Superior temporal gyrus (tissue), 1 donor: ENCODE data around the gene RUNX1.
A peak's percentile ranks its signal among the peaks of the same experiment; 100 is the strongest.
"Not testable (repeated sequence)": the region's sequence is repeated elsewhere in the genome, so short reads cannot be mapped to it uniquely, and the experiment has no call there.

Experiments used
- DNase-seq: peaks from one replicate; pipeline ENCODE4 v3.0.0-alpha.2; 2016; ENCODE audit errors: extremely low spot score

Gene RUNX1

GRCh38 chr21:34807146-34807880 lies 241.8 kb downstream of the RUNX1 start:
- no peak for DNase-seq

- no peak for DNase-seq
Observed at GRCh38 chr21:34806423-34806822, 242.7 kb downstream of the RUNX1 start.

GRCh38 chr21:34805157-34805556 lies 243.9 kb downstream of the RUNX1 start:
- DNase-seq = no peak

- DNase-seq = not testable (repeated sequence)
Observed at GRCh38 chr21:34804584-34804983, 244.5 kb downstream of the RUNX1 start.

- DNase-seq = no peak
Observed at GRCh38 chr21:34803782-34804370, 245.2 kb downstream of the RUNX1 start.

GRCh38 chr21:34802180-34802899 lies 246.8 kb downstream of the RUNX1 start:
- DNase-seq = no peak

- no peak for DNase-seq
Observed at GRCh38 chr21:34801519-34802132, 247.5 kb downstream of the RUNX1 start.

GRCh38 chr21:34800797-34801518 lies 248.1 kb downstream of the RUNX1 start:
- no peak for DNase-seq

GRCh38 chr21:34799092-34799491 lies 250.0 kb downstream of the RUNX1 start:
- DNase-seq = no peak

- DNase-seq = no peak
Observed at GRCh38 chr21:34797921-34798535, 251.1 kb downstream of the RUNX1 start.

- no peak for DNase-seq
Observed at GRCh38 chr21:34797201-34797525, 251.9 kb downstream of the RUNX1 start.

- DNase-seq = peak; percentile 29
Observed at GRCh38 chr21:34796518-34797200, 252.4 kb downstream of the RUNX1 start.

- DNase-seq = no peak
Observed at GRCh38 chr21:34795548-34796180, 253.4 kb downstream of the RUNX1 start.

GRCh38 chr21:34795175-34795547 lies 253.9 kb downstream of the RUNX1 start:
- no peak for DNase-seq

- DNase-seq = no peak
Observed at GRCh38 chr21:34794686-34795085, 254.4 kb downstream of the RUNX1 start.

- no peak for DNase-seq
Observed at GRCh38 chr21:34793471-34793870, 255.6 kb downstream of the RUNX1 start.

GRCh38 chr21:34792504-34793089 lies 256.5 kb downstream of the RUNX1 start:
- no peak for DNase-seq

- no peak for DNase-seq
Observed at GRCh38 chr21:34791776-34792503, 257.2 kb downstream of the RUNX1 start.

- DNase-seq = no peak
Observed at GRCh38 chr21:34790834-34791233, 258.3 kb downstream of the RUNX1 start.
